Ovary (tissue), 9 donors: ENCODE results near the gene GTPBP6. TPM values are rescaled to one million over a fixed set of nuclear protein-coding genes. Genes with fewer than 3 reads are reported as not detected.

Experiments used
- DNase-seq, 5 donors: peaks; one replicate each; pipeline ENCODE4 v3.0.0-alpha.2; 2019 to 2020
- H3K27ac ChIP-seq, 2 donors: fragments of 200-600 bp; one replicate each; pipeline versions ENCODE4 v1.5.1 to v1.8.0; 2019 to 2022
- H3K27me3 ChIP-seq: fragments of 200-600 bp; one replicate; pipeline ENCODE4 v1.8.0; 2022
- H3K36me3 ChIP-seq: fragments of 200-600 bp; sonication (generic); one replicate; pipeline ENCODE4 v1.5.1; 2019
- H3K4me1 ChIP-seq: one replicate; pipeline ENCODE4 v1.8.1; 2013; ENCODE audit warnings: mild to moderate bottlenecking, moderate library complexity; ENCODE audit not compliant: insufficient read depth
- H3K4me3 ChIP-seq: fragments of 200-600 bp; sonication (generic); one replicate; pipeline ENCODE4 v1.5.1; 2017
- H3K9me3 ChIP-seq, 2 donors: fragments of 200-600 bp in 1 of 2; sonication (generic) in 1 of 2; one replicate each; pipeline versions ENCODE4 v1.5.1 to v1.8.1; 2013 to 2019; ENCODE audit warnings: mild to moderate bottlenecking in 1 of 2, moderate library complexity in 1 of 2
- EP300 ChIP-seq: sonication (generic); formaldehyde crosslinking; IDR thresholded peaks from one replicate; pipeline ENCODE4 v1.6.1; 2017; ENCODE audit warnings: antibody characterized with exemption
- POLR2A ChIP-seq: fragments of 450-650 bp; IDR thresholded peaks from one replicate; pipeline ENCODE4 v1.6.1; 2017; ENCODE audit warnings: antibody characterized with exemption, mild to moderate bottlenecking, moderate library complexity
- WGBS, 3 donors: extraction: QIAGEN DNeasy Blood & Tissue Kit in 1 of 3; methylation state at CpG; one replicate each; pipeline versions ENCODE4 v1.1.5 to v1.1.7; 2013 to 2017; 5-methylcytosine and 5-hydroxymethylcytosine counted together
- intact Hi-C, 4 donors: fragments of 100-400 bp; cut with DNase I; formaldehyde crosslinking; loops; one replicate each; pipeline versions ENCODE4 v1.11.0 to v1.15.1; 2022 to 2023
- polyA plus RNA-seq, 2 donors: library from polyadenylated mRNA; stranded (reverse); fragments of 200-250 nt in 1 of 2; fragments of 350-450 nt in 1 of 2; fragmentation: Illumina TruSeq in 1 of 2; extraction: RNeasy Lipid Tissue Mini Kit (QIAGEN cat#74804) in 1 of 2; gene quantifications; one replicate each; pipeline ENCODE4 v1.2.3, GENCODE V29; 2013 to 2014
- total RNA-seq, 7 donors: library from RNA; depleted of rRNA in 2 of 7; stranded (reverse); fragments of >200 nt in 2 of 7; fragmentation: NEBNext Ultra II Directional in 3 of 7; extraction: Animal tissue kit (Norgen Biotek cat#: 25700) in 3 of 7; gene quantifications; one replicate each; pipeline versions ENCODE4 v1.1.0 to v1.2.4, GENCODE V29; 2016 to 2023
- TF ChIP-seq, protein P1 (sequence below), 3 donors: fragments of 450-650 bp in 2 of 3; fragments of 200-600 bp in 1 of 3; IDR thresholded peaks; one replicate each; pipeline versions ENCODE4 v1.5.1 to v1.8.0; 2016 to 2022; ENCODE audit warnings: antibody characterized with exemption in 3 of 3, mild to moderate bottlenecking in 1 of 3
- donor health status: DM: no; HTN: no; CAD: no; lungs with moderate emphysema.
- donor health status: DM: no; HTN: no; CAD: no.
- donor health status: Bipolar disorder and iron deficiency.
- donor health status: DM: yes; HTN: yes; CAD: no.
- donor health status: DM: no; HTN: no; CAD: no.
- donor health status: DM: yes; HTN: yes; CAD: no.

Gene GTPBP6
- total and polyA plus RNA-seq, 9 donors: 7.1 to 69.0 (median 47.8) TPM

DNA sequence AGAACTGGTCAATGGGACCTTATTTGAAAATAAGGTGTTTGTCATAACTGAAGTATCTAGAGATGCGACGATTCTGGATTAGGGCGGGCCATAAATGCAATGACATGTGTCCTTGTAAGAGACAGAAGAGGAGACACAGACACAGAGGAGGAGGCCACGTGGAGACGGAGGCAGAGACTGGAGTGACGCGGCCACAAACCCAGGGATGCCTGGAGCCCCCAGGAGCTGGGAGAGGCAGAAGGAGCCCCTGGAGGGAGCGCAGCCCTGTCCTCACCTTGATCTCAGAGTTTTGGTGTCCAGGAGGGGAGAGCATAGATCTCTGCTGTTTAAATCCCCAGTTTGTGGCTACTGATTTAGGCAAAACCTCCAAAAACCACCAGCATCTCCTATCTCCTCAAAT lies 5.0 kb downstream of the GTPBP6 start:
- WGBS, 3 donors: 81 to 97% (median 90%) methylated on average over 8 of the region's 8 CpGs
- peak in 1 of 5 donors; percentile 9 for DNase-seq
- TF ChIP-seq POLR2A: no peak
- TF ChIP-seq, protein P1, sequence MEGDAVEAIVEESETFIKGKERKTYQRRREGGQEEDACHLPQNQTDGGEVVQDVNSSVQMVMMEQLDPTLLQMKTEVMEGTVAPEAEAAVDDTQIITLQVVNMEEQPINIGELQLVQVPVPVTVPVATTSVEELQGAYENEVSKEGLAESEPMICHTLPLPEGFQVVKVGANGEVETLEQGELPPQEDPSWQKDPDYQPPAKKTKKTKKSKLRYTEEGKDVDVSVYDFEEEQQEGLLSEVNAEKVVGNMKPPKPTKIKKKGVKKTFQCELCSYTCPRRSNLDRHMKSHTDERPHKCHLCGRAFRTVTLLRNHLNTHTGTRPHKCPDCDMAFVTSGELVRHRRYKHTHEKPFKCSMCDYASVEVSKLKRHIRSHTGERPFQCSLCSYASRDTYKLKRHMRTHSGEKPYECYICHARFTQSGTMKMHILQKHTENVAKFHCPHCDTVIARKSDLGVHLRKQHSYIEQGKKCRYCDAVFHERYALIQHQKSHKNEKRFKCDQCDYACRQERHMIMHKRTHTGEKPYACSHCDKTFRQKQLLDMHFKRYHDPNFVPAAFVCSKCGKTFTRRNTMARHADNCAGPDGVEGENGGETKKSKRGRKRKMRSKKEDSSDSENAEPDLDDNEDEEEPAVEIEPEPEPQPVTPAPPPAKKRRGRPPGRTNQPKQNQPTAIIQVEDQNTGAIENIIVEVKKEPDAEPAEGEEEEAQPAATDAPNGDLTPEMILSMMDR (IDR thresholded peaks at IDR 0.05): no peak
- TF ChIP-seq EP300: no peak
- Histone ChIP-seq H3K4me3 (no peak overlapping the region), H3K27ac (no peak overlapping the region), H3K9me3 (no peaks in the 10 kb centered on the region), H3K4me1 (peaks cover 1% of the 10 kb centered on the region), H3K27me3 (no peaks in the 10 kb centered on the region), H3K36me3 (no peaks in the 10 kb centered on the region)
- intact Hi-C loops: no loop called here

DNA sequence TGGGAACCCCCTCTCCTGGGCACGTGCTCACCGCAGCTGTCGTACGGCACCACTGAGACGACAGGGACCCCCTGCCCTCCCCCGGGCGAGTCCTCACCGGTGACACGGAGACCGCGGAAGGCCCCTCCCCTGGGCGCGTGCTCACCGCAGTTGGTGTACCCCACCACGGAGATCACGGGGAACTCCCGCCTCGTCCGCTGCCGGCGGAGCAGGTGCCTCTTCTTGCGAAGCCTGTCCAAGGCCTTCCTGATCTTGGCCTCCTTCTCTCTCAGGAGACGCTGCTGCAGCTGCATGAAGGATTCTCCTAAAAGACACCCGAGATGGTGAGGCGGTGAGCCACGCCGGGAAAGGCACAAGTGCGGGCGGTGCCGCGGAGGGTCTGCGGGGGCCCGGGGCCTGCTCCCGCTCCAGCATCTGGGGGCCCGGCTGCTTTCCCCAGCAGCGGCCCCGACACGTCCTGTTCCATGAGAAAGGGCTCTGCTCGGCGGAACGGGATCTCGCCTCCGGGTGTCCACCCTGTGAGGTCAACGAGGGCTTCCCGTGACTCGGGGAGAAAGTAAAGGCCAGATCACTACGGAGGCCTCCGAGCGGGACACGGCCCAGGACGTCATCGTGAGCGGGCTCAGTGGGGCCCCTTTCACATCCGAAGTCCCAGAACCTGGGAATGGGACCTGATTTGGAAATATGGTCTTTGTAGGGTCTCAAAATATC lies 5.8 kb downstream of the GTPBP6 start:
- Histone ChIP-seq H3K4me3 (no peak overlapping the region), H3K27ac (no peak overlapping the region), H3K4me1 (peaks cover 1% of the 10 kb centered on the region), H3K9me3 (no peaks in the 10 kb centered on the region), H3K27me3 (no peaks in the 10 kb centered on the region), H3K36me3 (no peaks in the 10 kb centered on the region)
- TF ChIP-seq EP300: no peak
- TF ChIP-seq POLR2A: no peak
- 87 to 95% (median 93%) methylated on average over 54 of the region's 54 CpGs for WGBS, 3 donors
- intact Hi-C loops: no loop called here
- peak in 2 of 5 donors; percentile 23 to 38 for DNase-seq

DNA sequence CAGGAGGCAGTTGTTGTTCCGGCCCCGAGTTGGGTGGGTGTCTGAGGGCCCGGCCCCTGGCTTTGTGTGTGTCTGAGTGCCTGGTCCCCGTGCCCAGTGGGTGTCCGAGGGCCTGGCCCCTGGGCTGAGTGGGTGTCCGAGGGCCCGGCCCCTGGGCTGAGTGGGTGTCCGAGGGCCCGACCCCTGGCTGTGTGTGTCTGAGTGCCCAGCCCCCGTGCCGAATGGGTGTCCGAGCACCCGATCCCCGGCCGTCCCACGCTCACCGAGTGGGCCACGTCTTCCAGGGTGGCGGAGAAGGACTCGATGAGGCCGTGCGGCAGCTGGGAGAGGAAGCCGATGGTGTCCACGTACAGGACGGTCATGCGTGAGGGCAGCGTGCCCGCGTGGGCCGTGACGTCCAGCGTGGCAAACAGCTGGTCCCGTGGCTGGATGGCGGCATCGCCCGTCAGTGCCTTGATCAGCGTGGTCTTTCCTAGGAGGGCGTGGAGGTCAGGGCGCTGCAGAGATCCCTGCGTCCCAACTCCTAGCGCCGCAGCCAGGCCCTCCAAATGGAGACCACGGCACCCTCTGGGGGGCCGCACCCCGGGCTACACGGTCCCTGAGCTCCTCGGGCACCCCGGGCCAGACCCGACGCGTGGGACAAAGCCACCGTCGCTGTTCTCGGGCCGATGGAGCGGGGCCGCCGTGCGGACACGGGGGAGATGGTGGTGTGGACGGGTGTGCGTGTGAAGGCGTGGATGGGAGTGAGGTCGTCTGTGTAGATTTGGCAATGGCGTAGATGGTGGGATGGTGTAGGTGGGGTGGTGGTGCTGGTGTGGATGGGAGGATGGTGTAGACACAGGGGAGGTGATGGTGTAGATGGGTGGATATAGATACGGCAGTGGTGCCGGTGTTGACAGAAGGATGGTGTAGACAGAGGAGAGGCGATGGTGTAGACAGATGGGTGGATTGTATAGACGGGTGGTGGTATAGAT lies 7.2 kb downstream of the GTPBP6 start:
- Histone ChIP-seq H3K4me1 (no peaks in the 10 kb centered on the region), H3K9me3 (no peaks in the 10 kb centered on the region), H3K36me3 (no peaks in the 10 kb centered on the region), H3K4me3 (no peak overlapping the region), H3K27me3 (no peaks in the 10 kb centered on the region), H3K27ac (no peak overlapping the region)
- TF ChIP-seq POLR2A (no peak), EP300 (no peak)
- TF ChIP-seq, protein P1 (IDR thresholded peaks at IDR 0.05): no peak
- DNase-seq: peak in 3 of 5 donors; percentile 20 to 38 (median 31)
- intact Hi-C loops: no loop called here
- 95% methylated on average over 67 to 69 of the region's 69 CpGs for WGBS, 3 donors

DNA sequence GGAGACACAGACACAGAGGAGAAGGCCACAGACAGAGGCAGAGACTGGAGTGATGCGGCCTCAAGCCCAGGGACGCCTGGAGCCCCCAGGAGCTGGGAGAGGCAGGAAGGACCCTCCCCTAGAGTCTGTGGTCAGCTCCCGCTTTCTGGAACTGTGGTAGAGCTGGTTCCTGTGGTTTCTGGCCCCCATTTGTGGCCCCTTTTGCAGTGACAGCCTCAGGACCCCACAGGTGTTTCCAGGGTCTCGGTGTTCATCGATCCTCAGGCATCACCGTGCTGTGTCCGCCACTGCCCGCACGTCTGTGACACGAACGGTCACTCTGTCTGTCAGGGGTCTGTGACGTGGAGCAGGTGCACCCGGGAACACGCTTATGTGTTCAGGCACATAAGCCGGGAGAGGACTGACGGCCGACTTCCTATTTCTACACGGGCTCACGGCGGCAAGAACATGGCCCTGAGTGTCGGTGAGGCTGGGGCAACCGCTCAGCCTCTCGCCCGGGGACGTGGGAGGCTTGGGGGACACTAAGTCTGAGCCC lies 7.9 kb downstream of the GTPBP6 start:
- no peak for TF ChIP-seq EP300
- no peak for TF ChIP-seq POLR2A
- TF ChIP-seq, protein P1 (IDR thresholded peaks at IDR 0.05): no peak
- WGBS, 3 donors: 93 to 94% (median 94%) methylated on average over 25 of the region's 25 CpGs
- H3K4me3 ChIP-seq: no peak overlapping the region
- H3K27ac ChIP-seq: no peak overlapping the region
- H3K27me3 ChIP-seq: no peaks in the 10 kb centered on the region
- intact Hi-C loops: no loop called here
- peaks cover 2% of the 10 kb centered on the region for H3K36me3 ChIP-seq
- peak in 1 of 5 donors; percentile 17 for DNase-seq
- H3K4me1 ChIP-seq: no peaks in the 10 kb centered on the region
- no peaks in the 10 kb centered on the region for H3K9me3 ChIP-seq
